ENCODE results near the gene EML4.

EML4 gene

GRCh38 chr2:42183775-42184174 lies 14.6 kb downstream of the EML4 start:
- no peaks in the 10 kb centered on the region for H3K9me3 ChIP-seq (ENCODE audit: control insufficient read depth in 5 of 5, low read length in 5 of 5)
- no peaks in the 10 kb centered on the region for H3K36me3 ChIP-seq (ENCODE audit: control insufficient read depth in 5 of 5, insufficient read depth in 5 of 5, low read length in 5 of 5)
- no peak overlapping the region for H3K27ac ChIP-seq (ENCODE audit: low read depth, low read length)
- H3K4me1 ChIP-seq (ENCODE audit: control insufficient read depth in 5 of 5, insufficient read depth in 5 of 5, low read length in 5 of 5), result peaks cover 0 to 28% (median 17%) of the 10 kb centered on the region in 5 donors
- H3K27me3 ChIP-seq (ENCODE audit: control insufficient read depth in 5 of 5, insufficient read depth in 4 of 5, low read length in 5 of 5), result no peaks in the 10 kb centered on the region
- H3K4me3 ChIP-seq (ENCODE audit: low read depth in 1 of 5, low read length in 5 of 5), result no peak overlapping the region
- no peak overlapping the region for H3K9ac ChIP-seq (ENCODE audit: low read length in 5 of 5)

- Histone ChIP-seq H3K27ac (ENCODE audit: low read depth, low read length) (no peak overlapping the region), H3K36me3 (ENCODE audit: control insufficient read depth in 5 of 5, insufficient read depth in 5 of 5, low read length in 5 of 5) (no peaks in the 10 kb centered on the region), H3K9ac (ENCODE audit: low read length in 5 of 5) (no peak overlapping the region), H3K4me1 (ENCODE audit: control insufficient read depth in 5 of 5, insufficient read depth in 5 of 5, low read length in 5 of 5) (peaks cover 0 to 25% (median 17%) of the 10 kb centered on the region in 5 donors), H3K9me3 (ENCODE audit: control insufficient read depth in 5 of 5, low read length in 5 of 5) (no peaks in the 10 kb centered on the region), H3K27me3 (ENCODE audit: control insufficient read depth in 5 of 5, insufficient read depth in 4 of 5, low read length in 5 of 5) (no peaks in the 10 kb centered on the region), H3K4me3 (ENCODE audit: low read depth in 1 of 5, low read length in 5 of 5) (no peak overlapping the region)
Observed at GRCh38 chr2:42184346-42184745, 15.2 kb downstream of the EML4 start.

GRCh38 chr2:42185220-42185921 lies 16.2 kb downstream of the EML4 start:
- Histone ChIP-seq H3K4me3 (ENCODE audit: low read depth in 1 of 5, low read length in 5 of 5) (no peak overlapping the region), H3K9ac (ENCODE audit: low read length in 5 of 5) (peak overlapping the region in 1 of 5 donors; percentile 72), H3K4me1 (ENCODE audit: control insufficient read depth in 5 of 5, insufficient read depth in 5 of 5, low read length in 5 of 5) (peaks cover 0 to 17% (median 17%) of the 10 kb centered on the region in 5 donors)

GRCh38 chr2:42186366-42186765 lies 17.2 kb downstream of the EML4 start:
- H3K27me3 ChIP-seq (ENCODE audit: control insufficient read depth in 5 of 5, insufficient read depth in 4 of 5, low read length in 5 of 5), result no peaks in the 10 kb centered on the region
- H3K4me3 ChIP-seq (ENCODE audit: low read depth in 1 of 5, low read length in 5 of 5), result no peak overlapping the region
- no peaks in the 10 kb centered on the region for H3K9me3 ChIP-seq (ENCODE audit: control insufficient read depth in 5 of 5, low read length in 5 of 5)
- peak overlapping the region in 1 of 5 donors; percentile 32 for H3K9ac ChIP-seq (ENCODE audit: low read length in 5 of 5)
- H3K27ac ChIP-seq (ENCODE audit: low read depth, low read length), result peak overlapping the region; percentile 69
- peaks cover 0 to 16% (median 10%) of the 10 kb centered on the region in 5 donors for H3K4me1 ChIP-seq (ENCODE audit: control insufficient read depth in 5 of 5, insufficient read depth in 5 of 5, low read length in 5 of 5)
- no peaks in the 10 kb centered on the region for H3K36me3 ChIP-seq (ENCODE audit: control insufficient read depth in 5 of 5, insufficient read depth in 5 of 5, low read length in 5 of 5)

More at GRCh38 chr2:42185220-42185921, 16.2 kb downstream of the EML4 start:
- Histone ChIP-seq H3K27ac (ENCODE audit: low read depth, low read length) (peak overlapping the region; percentile 69), H3K9me3 (ENCODE audit: control insufficient read depth in 5 of 5, low read length in 5 of 5) (no peaks in the 10 kb centered on the region), H3K27me3 (ENCODE audit: control insufficient read depth in 5 of 5, insufficient read depth in 4 of 5, low read length in 5 of 5) (no peaks in the 10 kb centered on the region), H3K36me3 (ENCODE audit: control insufficient read depth in 5 of 5, insufficient read depth in 5 of 5, low read length in 5 of 5) (no peaks in the 10 kb centered on the region)

GRCh38 chr2:42186945-42187632 lies 17.9 kb downstream of the EML4 start:
- Histone ChIP-seq H3K4me1 (ENCODE audit: control insufficient read depth in 5 of 5, insufficient read depth in 5 of 5, low read length in 5 of 5) (peaks cover 0 to 16% (median 10%) of the 10 kb centered on the region in 5 donors), H3K36me3 (ENCODE audit: control insufficient read depth in 5 of 5, insufficient read depth in 5 of 5, low read length in 5 of 5) (no peaks in the 10 kb centered on the region), H3K9me3 (ENCODE audit: control insufficient read depth in 5 of 5, low read length in 5 of 5) (no peaks in the 10 kb centered on the region), H3K4me3 (ENCODE audit: low read depth in 1 of 5, low read length in 5 of 5) (no peak overlapping the region), H3K9ac (ENCODE audit: low read length in 5 of 5) (no peak overlapping the region), H3K27ac (ENCODE audit: low read depth, low read length) (no peak overlapping the region), H3K27me3 (ENCODE audit: control insufficient read depth in 5 of 5, insufficient read depth in 4 of 5, low read length in 5 of 5) (no peaks in the 10 kb centered on the region)

- Histone ChIP-seq H3K9me3 (ENCODE audit: control insufficient read depth in 5 of 5, low read length in 5 of 5) (no peaks in the 10 kb centered on the region), H3K4me1 (ENCODE audit: control insufficient read depth in 5 of 5, insufficient read depth in 5 of 5, low read length in 5 of 5) (peaks cover 0 to 16% (median 10%) of the 10 kb centered on the region in 5 donors), H3K27me3 (ENCODE audit: control insufficient read depth in 5 of 5, insufficient read depth in 4 of 5, low read length in 5 of 5) (no peaks in the 10 kb centered on the region), H3K9ac (ENCODE audit: low read length in 5 of 5) (no peak overlapping the region), H3K27ac (ENCODE audit: low read depth, low read length) (no peak overlapping the region), H3K36me3 (ENCODE audit: control insufficient read depth in 5 of 5, insufficient read depth in 5 of 5, low read length in 5 of 5) (no peaks in the 10 kb centered on the region), H3K4me3 (ENCODE audit: low read depth in 1 of 5, low read length in 5 of 5) (no peak overlapping the region)
Observed at GRCh38 chr2:42187886-42188285, 18.7 kb downstream of the EML4 start.

GRCh38 chr2:42189235-42189566 lies 20.0 kb downstream of the EML4 start:
- no peaks in the 10 kb centered on the region for H3K36me3 ChIP-seq (ENCODE audit: control insufficient read depth in 5 of 5, insufficient read depth in 5 of 5, low read length in 5 of 5)
- H3K4me3 ChIP-seq (ENCODE audit: low read depth in 1 of 5, low read length in 5 of 5), result no peak overlapping the region
- H3K4me1 ChIP-seq (ENCODE audit: control insufficient read depth in 5 of 5, insufficient read depth in 5 of 5, low read length in 5 of 5), result peaks cover 0 to 24% (median 14%) of the 10 kb centered on the region in 5 donors
- H3K9me3 ChIP-seq (ENCODE audit: control insufficient read depth in 5 of 5, low read length in 5 of 5), result no peaks in the 10 kb centered on the region
- no peak overlapping the region for H3K9ac ChIP-seq (ENCODE audit: low read length in 5 of 5)
- H3K27ac ChIP-seq (ENCODE audit: low read depth, low read length), result no peak overlapping the region
- H3K27me3 ChIP-seq (ENCODE audit: control insufficient read depth in 5 of 5, insufficient read depth in 4 of 5, low read length in 5 of 5), result no peaks in the 10 kb centered on the region

- Histone ChIP-seq H3K27me3 (ENCODE audit: control insufficient read depth in 5 of 5, insufficient read depth in 4 of 5, low read length in 5 of 5) (no peaks in the 10 kb centered on the region), H3K27ac (ENCODE audit: low read depth, low read length) (no peak overlapping the region), H3K9ac (ENCODE audit: low read length in 5 of 5) (no peak overlapping the region), H3K9me3 (ENCODE audit: control insufficient read depth in 5 of 5, low read length in 5 of 5) (no peaks in the 10 kb centered on the region), H3K36me3 (ENCODE audit: control insufficient read depth in 5 of 5, insufficient read depth in 5 of 5, low read length in 5 of 5) (no peaks in the 10 kb centered on the region), H3K4me1 (ENCODE audit: control insufficient read depth in 5 of 5, insufficient read depth in 5 of 5, low read length in 5 of 5) (peaks cover 0 to 22% (median 14%) of the 10 kb centered on the region in 5 donors), H3K4me3 (ENCODE audit: low read depth in 1 of 5, low read length in 5 of 5) (no peak overlapping the region)
Observed at GRCh38 chr2:42190191-42190590, 21.0 kb downstream of the EML4 start.

- H3K9me3 ChIP-seq (ENCODE audit: control insufficient read depth in 5 of 5, low read length in 5 of 5), result no peaks in the 10 kb centered on the region
- peaks cover 0 to 19% (median 13%) of the 10 kb centered on the region in 5 donors for H3K4me1 ChIP-seq (ENCODE audit: control insufficient read depth in 5 of 5, insufficient read depth in 5 of 5, low read length in 5 of 5)
- H3K27ac ChIP-seq (ENCODE audit: low read depth, low read length), result no peak overlapping the region
- no peaks in the 10 kb centered on the region for H3K36me3 ChIP-seq (ENCODE audit: control insufficient read depth in 5 of 5, insufficient read depth in 5 of 5, low read length in 5 of 5)
- no peak overlapping the region for H3K4me3 ChIP-seq (ENCODE audit: low read depth in 1 of 5, low read length in 5 of 5)
- no peak overlapping the region for H3K9ac ChIP-seq (ENCODE audit: low read length in 5 of 5)
- H3K27me3 ChIP-seq (ENCODE audit: control insufficient read depth in 5 of 5, insufficient read depth in 4 of 5, low read length in 5 of 5), result no peaks in the 10 kb centered on the region
Observed at GRCh38 chr2:42191285-42192009, 22.3 kb downstream of the EML4 start.

- H3K36me3 ChIP-seq (ENCODE audit: control insufficient read depth in 5 of 5, insufficient read depth in 5 of 5, low read length in 5 of 5), result no peaks in the 10 kb centered on the region
- H3K4me1 ChIP-seq (ENCODE audit: control insufficient read depth in 5 of 5, insufficient read depth in 5 of 5, low read length in 5 of 5), result peaks cover 0 to 17% (median 16%) of the 10 kb centered on the region in 5 donors
- no peak overlapping the region for H3K27ac ChIP-seq (ENCODE audit: low read depth, low read length)
Observed at GRCh38 chr2:42192010-42192373, 22.8 kb downstream of the EML4 start.

More at GRCh38 chr2:42192010-42192373, 22.8 kb downstream of the EML4 start:
- no peak overlapping the region for H3K4me3 ChIP-seq (ENCODE audit: low read depth in 1 of 5, low read length in 5 of 5)
- H3K27me3 ChIP-seq (ENCODE audit: control insufficient read depth in 5 of 5, insufficient read depth in 4 of 5, low read length in 5 of 5), result no peaks in the 10 kb centered on the region
- H3K9me3 ChIP-seq (ENCODE audit: control insufficient read depth in 5 of 5, low read length in 5 of 5), result no peaks in the 10 kb centered on the region
- H3K9ac ChIP-seq (ENCODE audit: low read length in 5 of 5), result no peak overlapping the region

All from subcutaneous abdominal adipose tissue (tissue), 5 donors.